ENCODE measurements around the gene CHD5. TPM values are rescaled to one million over a fixed set of nuclear protein-coding genes. Genes with fewer than 3 reads are reported as not detected.

CHD5 gene
- total RNA-seq, 1 experiment from 2014 or later, result 1.6 TPM

DNA sequence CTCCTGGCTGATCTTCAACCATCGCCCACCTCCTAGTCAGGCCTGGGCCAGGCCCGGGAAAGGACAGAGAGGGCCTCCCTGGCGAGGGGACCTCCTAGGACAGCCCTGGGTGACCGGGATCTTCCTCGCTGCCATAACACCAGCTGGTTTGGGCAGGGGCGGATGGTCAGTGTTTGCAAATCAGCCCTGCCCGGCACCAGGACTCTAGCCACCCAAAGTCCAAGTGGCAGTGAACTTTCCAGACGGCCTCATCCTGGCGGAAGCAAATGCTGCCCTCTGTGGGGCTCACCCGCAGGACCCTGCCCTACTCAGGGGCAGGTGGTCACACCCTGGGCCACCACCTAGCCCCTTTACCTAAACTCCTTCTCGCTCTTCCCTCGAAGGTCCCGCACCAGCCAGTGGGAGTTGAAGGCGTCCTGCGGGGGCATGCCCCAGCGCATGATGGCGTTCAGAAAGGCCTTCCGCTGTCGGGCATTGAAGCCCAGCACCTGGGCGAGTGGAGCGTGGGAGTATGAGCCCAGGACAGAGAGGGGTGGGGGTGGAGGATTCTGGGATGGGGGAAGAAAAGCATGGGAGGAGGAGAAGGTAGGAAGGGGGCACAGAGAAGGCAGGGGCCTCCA, 55.3 kb downstream of the CHD5 start:
- no peak overlapping the region for H3K9ac ChIP-seq (ENCODE audit: extremely low read depth, insufficient read length, low read length)
- no peaks in the 10 kb centered on the region for H3K23me2 ChIP-seq (ENCODE audit: insufficient read length, low read depth, low read length, poor library complexity, severe bottlenecking)
- WGBS (ENCODE audit: extremely low coverage, insufficient read length, low lambda C conversion rate), result no CpG with 5 or more reads among the region's 21 CpGs
- Mint-ChIP-seq H3K36me3 (ENCODE audit: insufficient read depth in 1 of 3, low read depth in 3 of 3) (no peaks in the 10 kb centered on the region; a peak in 1 of 7 replicates), H3K27me3 (ENCODE audit: low read depth) (peaks cover 41% of the 10 kb centered on the region), H3K27ac (no peak overlapping the region; a peak in 1 of 7 replicates), H3K9me3 (no peaks in the 10 kb centered on the region; a peak in 1 of 5 replicates), H3K4me1 (peaks cover 3 to 11% of the 10 kb centered on the region in 2 experiments; a peak in 3 of 4 replicates), H3K4me3 (no peak overlapping the region)
- H3K14ac ChIP-seq (ENCODE audit: insufficient read depth, low read length), result peak overlapping the region; percentile 52; the same call in 1 of the 2 replicates
- H3K4ac ChIP-seq (ENCODE audit: low read depth, low read length), result no peak overlapping the region
- no peak overlapping the region for H3K23ac ChIP-seq (ENCODE audit: insufficient read length, low read depth, low read length)
- TF ChIP-seq, protein P1, sequence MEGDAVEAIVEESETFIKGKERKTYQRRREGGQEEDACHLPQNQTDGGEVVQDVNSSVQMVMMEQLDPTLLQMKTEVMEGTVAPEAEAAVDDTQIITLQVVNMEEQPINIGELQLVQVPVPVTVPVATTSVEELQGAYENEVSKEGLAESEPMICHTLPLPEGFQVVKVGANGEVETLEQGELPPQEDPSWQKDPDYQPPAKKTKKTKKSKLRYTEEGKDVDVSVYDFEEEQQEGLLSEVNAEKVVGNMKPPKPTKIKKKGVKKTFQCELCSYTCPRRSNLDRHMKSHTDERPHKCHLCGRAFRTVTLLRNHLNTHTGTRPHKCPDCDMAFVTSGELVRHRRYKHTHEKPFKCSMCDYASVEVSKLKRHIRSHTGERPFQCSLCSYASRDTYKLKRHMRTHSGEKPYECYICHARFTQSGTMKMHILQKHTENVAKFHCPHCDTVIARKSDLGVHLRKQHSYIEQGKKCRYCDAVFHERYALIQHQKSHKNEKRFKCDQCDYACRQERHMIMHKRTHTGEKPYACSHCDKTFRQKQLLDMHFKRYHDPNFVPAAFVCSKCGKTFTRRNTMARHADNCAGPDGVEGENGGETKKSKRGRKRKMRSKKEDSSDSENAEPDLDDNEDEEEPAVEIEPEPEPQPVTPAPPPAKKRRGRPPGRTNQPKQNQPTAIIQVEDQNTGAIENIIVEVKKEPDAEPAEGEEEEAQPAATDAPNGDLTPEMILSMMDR (conservative IDR thresholded peaks at IDR 0.05), result no peak
- no peak overlapping the region for H2BK20ac ChIP-seq (ENCODE audit: low read depth, low read length, poor library complexity, severe bottlenecking)
- no peaks in the 10 kb centered on the region for H3K79me1 ChIP-seq (ENCODE audit: insufficient read depth, low read depth, low read length, poor library complexity, severe bottlenecking)
- H3K4me2 ChIP-seq (ENCODE audit: insufficient read depth, insufficient read length, low read length), result no peak overlapping the region
- H4K20me1 ChIP-seq (ENCODE audit: control insufficient read depth, insufficient read depth, insufficient read length), result no peaks in the 10 kb centered on the region
- H2BK120ac ChIP-seq (ENCODE audit: low read depth, low read length, poor library complexity, severe bottlenecking), result no peak overlapping the region
- no peak overlapping the region for H3K27ac ChIP-seq (ENCODE audit: insufficient read length, low read depth, low read length)
- H2BK15ac ChIP-seq (ENCODE audit: low read depth, low read length), result no peak overlapping the region
- no peak overlapping the region for H2AK5ac ChIP-seq (ENCODE audit: insufficient read length, low read length)
- no peak overlapping the region for H4K5ac ChIP-seq (ENCODE audit: insufficient read length, low read depth, low read length)
- no peak overlapping the region for H2AFZ ChIP-seq (ENCODE audit: low read length)
- no peaks in the 10 kb centered on the region for H3K9me3 ChIP-seq (ENCODE audit: control insufficient read depth, low read depth, low read length)
- no peak overlapping the region for H3K18ac ChIP-seq (ENCODE audit: insufficient read length, low read depth, low read length)
- no peaks in the 10 kb centered on the region for H3K79me2 ChIP-seq (ENCODE audit: insufficient read depth, low read length)
- H2BK5ac ChIP-seq (ENCODE audit: insufficient read length, low read length), result no peak overlapping the region
- H3T11ph ChIP-seq (ENCODE audit: low read length), result no peak overlapping the region
- DNase-seq, result no peak
- H4K8ac ChIP-seq (replicated peaks; ENCODE audit: insufficient read length, low read depth, low read length), result no peak overlapping the region
- no peak overlapping the region for H2BK12ac ChIP-seq (ENCODE audit: insufficient read length, low read depth, low read length)
- no peak overlapping the region for H3K56ac ChIP-seq (ENCODE audit: insufficient read length, low read depth, low read length)
- H4K91ac ChIP-seq (ENCODE audit: insufficient read length, low read depth, low read length), result no peak overlapping the region
- H3K27me3 ChIP-seq (ENCODE audit: insufficient read depth, low read length), result peaks cover 2% of the 10 kb centered on the region; the same call in 1 of the 2 replicates
- H3K4me1 ChIP-seq (ENCODE audit: insufficient read depth, low read length), result peaks cover 3% of the 10 kb centered on the region; the same call in 1 of the 2 replicates
